HepG2 (cell line): ENCODE data around the gene ARL3. TPM values are rescaled to one million over a fixed set of nuclear protein-coding genes. Genes with fewer than 3 reads are reported as not detected.

Experiments used
- AHR ChIP-seq: IDR thresholded peaks from 2 replicates; pipeline ENCODE4 v1.6.1; 2018; ENCODE audit warnings: missing genetic modification reagents, missing compliant biosample characterization
- ARID2 ChIP-seq: sonication (generic); formaldehyde crosslinking; IDR thresholded peaks from 2 replicates; pipeline ENCODE4 v1.8.1; 2022; ENCODE audit warnings: mild to moderate bottlenecking, missing genetic modification reagents, borderline replicate concordance
- ARNT2 ChIP-seq: sonication (generic); formaldehyde crosslinking; IDR thresholded peaks from 2 replicates; pipeline ENCODE4 v1.8.0; 2022; ENCODE audit warnings: mild to moderate bottlenecking, low read depth, missing genetic modification reagents, moderate library complexity
- BCL6 ChIP-seq: IDR thresholded peaks from 2 replicates; pipeline ENCODE4 v1.6.1; 2016; ENCODE audit warnings: missing genetic modification reagents, missing compliant biosample characterization
- MED13 ChIP-seq: sonication (generic); formaldehyde crosslinking; IDR thresholded peaks from 2 replicates; pipeline ENCODE4 v1.5.0; 2020; ENCODE audit warnings: missing genetic modification reagents
- SRSF9 ChIP-seq: fragments of 200-400 bp; formaldehyde crosslinking; IDR thresholded peaks from 2 replicates; pipeline ENCODE4 v1.6.1; 2018; ENCODE audit warnings: borderline replicate concordance, mild to moderate bottlenecking, low read depth, low read length; ENCODE audit not compliant: insufficient read depth, poor library complexity, severe bottlenecking
- ZFP90 ChIP-seq: sonication (generic); formaldehyde crosslinking; IDR thresholded peaks from 2 replicates; pipeline ENCODE4 v1.8.0; 2022; ENCODE audit warnings: missing genetic modification reagents, mild to moderate bottlenecking, inconsistent platforms, borderline replicate concordance
- ZNF101 ChIP-seq: sonication (generic); formaldehyde crosslinking; IDR thresholded peaks from 2 replicates; pipeline ENCODE4 v1.4.0; 2020; ENCODE audit warnings: mild to moderate bottlenecking, low read depth, missing genetic modification reagents, borderline replicate concordance
- ZNF263 ChIP-seq: sonication (generic); formaldehyde crosslinking; IDR thresholded peaks from 2 replicates; pipeline ENCODE4 v1.4.0; 2020; ENCODE audit warnings: missing genetic modification reagents
- ZNF281 ChIP-seq: sonication (generic); formaldehyde crosslinking; IDR thresholded peaks from 2 replicates; pipeline ENCODE4 v1.4.0; 2020; ENCODE audit warnings: missing genetic modification reagents, borderline replicate concordance
- ZNF619 ChIP-seq: sonication (generic); formaldehyde crosslinking; IDR thresholded peaks from 2 replicates; pipeline ENCODE4 v1.4.0; 2020; ENCODE audit warnings: mild to moderate bottlenecking, missing genetic modification reagents
- ZNF687 ChIP-seq: sonication (generic); formaldehyde crosslinking; IDR thresholded peaks from 2 replicates; pipeline ENCODE4 v1.5.1; 2020; ENCODE audit warnings: mild to moderate bottlenecking, missing genetic modification reagents, moderate library complexity
- ZNF841 ChIP-seq: sonication (generic); formaldehyde crosslinking; IDR thresholded peaks from 2 replicates; pipeline ENCODE4 v1.8.1; 2023; ENCODE audit warnings: missing genetic modification reagents, borderline replicate concordance
- polyA plus RNA-seq, 8 experiments: library from polyadenylated mRNA; depleted of rRNA in 3 of 8; stranded (reverse) in 7 of 8; unstranded in 1 of 8; fragments of >200 nt; fragmentation: Illumina TruSeq in 4 of 8; extraction: Trizol in 4 of 8; gene quantifications; 2 replicates each; pipeline versions ENCODE4 v1.2.1 to v1.2.3, GENCODE V29; 2011 to 2016; ENCODE audit warnings: low read depth in 4 of 8, missing spikeins in 1 of 8, mixed read lengths in 1 of 8; ENCODE audit not compliant: insufficient read depth in 1 of 8
- total RNA-seq, 5 experiments: library from RNA; depleted of rRNA; stranded (reverse); fragments of >200 nt; fragmentation: Illumina TruSeq; extraction: Trizol; gene quantifications; 2 replicates each; pipeline ENCODE4 v1.2.3, GENCODE V29; 2016; ENCODE audit warnings: low read depth in 1 of 5
- TF ChIP-seq, protein P1 (sequence below): sonication (generic); formaldehyde crosslinking; IDR thresholded peaks from 2 replicates; pipeline ENCODE4 v1.4.0; 2020; ENCODE audit warnings: missing genetic modification reagents
- TF ChIP-seq, protein P2 (sequence below): IDR thresholded peaks from 2 replicates; pipeline ENCODE4 v1.6.1; 2016; ENCODE audit warnings: low read depth, borderline replicate concordance

Gene ARL3
- total and polyA plus RNA-seq, 2 of the 13 experiments (the other 11 are each of a cell fraction or from before 2014, with no cell fraction given) = 5.2 to 6.6 TPM

DNA sequence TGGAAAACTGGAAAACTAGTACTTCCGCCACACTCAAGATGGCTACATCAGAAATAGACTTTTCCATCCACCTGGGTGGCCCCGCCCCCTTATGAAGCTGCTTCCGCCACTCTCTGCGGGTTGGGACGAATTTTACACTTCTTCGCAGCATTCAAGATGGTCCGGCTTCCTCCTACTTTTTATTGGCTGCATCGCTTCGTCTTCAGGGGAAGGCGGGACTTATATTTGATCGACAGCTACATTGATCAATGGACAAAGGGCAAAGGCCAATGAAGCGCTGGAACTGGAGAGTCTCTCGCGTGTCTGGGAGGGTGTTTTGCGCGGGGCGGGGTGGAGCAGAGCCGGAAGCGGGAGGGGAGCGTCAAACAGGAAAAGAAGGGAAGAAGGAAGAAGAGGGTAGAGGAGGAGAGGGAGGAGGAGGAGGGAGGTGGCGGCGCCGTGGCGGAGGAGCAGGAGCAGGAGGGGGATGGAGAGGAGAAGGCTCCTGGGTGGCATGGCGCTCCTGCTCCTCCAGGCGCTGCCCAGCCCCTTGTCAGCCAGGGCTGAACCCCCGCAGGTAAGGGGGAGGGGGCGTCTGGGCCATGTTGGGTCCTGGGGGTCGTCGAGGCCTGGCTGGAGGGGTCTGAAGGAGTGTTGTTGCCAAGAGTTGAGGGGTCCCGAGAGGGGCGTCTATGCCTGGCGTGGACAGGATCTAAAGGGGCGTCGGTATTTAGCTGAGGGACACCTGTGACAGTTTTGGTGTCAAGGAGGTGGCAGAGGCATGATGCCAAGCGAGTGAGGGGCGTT, 29.6 kb upstream of the ARL3 start, which contains the start of gene WBP1L (continued):
- TF ChIP-seq ARID2 = no peak
- TF ChIP-seq ZNF281 (CRISPR knock-in tag) = peak; percentile 33; the same call in 1 of the 2 replicates
- TF ChIP-seq MED13 = 0 out of 2 replicates have a peak, but pooled peaks have one; percentile 22
- TF ChIP-seq AHR (CRISPR knock-in tag) = no peak; the same call in 1 of the 2 replicates
- no peak for TF ChIP-seq SRSF9
- TF ChIP-seq ZNF619 = no peak
- no peak for TF ChIP-seq ARNT2 (CRISPR knock-in tag)
- TF ChIP-seq ZNF101 (CRISPR knock-in tag) = no peak
- TF ChIP-seq, protein P1, sequence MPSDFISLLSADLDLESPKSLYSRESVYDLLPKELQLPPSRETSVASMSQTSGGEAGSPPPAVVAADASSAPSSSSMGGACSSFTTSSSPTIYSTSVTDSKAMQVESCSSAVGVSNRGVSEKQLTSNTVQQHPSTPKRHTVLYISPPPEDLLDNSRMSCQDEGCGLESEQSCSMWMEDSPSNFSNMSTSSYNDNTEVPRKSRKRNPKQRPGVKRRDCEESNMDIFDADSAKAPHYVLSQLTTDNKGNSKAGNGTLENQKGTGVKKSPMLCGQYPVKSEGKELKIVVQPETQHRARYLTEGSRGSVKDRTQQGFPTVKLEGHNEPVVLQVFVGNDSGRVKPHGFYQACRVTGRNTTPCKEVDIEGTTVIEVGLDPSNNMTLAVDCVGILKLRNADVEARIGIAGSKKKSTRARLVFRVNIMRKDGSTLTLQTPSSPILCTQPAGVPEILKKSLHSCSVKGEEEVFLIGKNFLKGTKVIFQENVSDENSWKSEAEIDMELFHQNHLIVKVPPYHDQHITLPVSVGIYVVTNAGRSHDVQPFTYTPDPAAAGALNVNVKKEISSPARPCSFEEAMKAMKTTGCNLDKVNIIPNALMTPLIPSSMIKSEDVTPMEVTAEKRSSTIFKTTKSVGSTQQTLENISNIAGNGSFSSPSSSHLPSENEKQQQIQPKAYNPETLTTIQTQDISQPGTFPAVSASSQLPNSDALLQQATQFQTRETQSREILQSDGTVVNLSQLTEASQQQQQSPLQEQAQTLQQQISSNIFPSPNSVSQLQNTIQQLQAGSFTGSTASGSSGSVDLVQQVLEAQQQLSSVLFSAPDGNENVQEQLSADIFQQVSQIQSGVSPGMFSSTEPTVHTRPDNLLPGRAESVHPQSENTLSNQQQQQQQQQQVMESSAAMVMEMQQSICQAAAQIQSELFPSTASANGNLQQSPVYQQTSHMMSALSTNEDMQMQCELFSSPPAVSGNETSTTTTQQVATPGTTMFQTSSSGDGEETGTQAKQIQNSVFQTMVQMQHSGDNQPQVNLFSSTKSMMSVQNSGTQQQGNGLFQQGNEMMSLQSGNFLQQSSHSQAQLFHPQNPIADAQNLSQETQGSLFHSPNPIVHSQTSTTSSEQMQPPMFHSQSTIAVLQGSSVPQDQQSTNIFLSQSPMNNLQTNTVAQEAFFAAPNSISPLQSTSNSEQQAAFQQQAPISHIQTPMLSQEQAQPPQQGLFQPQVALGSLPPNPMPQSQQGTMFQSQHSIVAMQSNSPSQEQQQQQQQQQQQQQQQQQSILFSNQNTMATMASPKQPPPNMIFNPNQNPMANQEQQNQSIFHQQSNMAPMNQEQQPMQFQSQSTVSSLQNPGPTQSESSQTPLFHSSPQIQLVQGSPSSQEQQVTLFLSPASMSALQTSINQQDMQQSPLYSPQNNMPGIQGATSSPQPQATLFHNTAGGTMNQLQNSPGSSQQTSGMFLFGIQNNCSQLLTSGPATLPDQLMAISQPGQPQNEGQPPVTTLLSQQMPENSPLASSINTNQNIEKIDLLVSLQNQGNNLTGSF (CRISPR knock-in tag) = no peak
- peak; percentile 90 for TF ChIP-seq ZNF263 (CRISPR knock-in tag)
- 0 out of 2 replicates have a peak, but pooled peaks have one; percentile 30 for TF ChIP-seq ZFP90 (CRISPR knock-in tag)
- no peak for TF ChIP-seq ZNF841 (CRISPR knock-in tag)
- TF ChIP-seq ZNF687 (CRISPR knock-in tag) = peak; percentile 73
- TF ChIP-seq, protein P2, sequence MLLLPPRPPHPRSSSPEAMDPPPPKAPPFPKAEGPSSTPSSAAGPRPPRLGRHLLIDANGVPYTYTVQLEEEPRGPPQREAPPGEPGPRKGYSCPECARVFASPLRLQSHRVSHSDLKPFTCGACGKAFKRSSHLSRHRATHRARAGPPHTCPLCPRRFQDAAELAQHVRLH (CRISPR knock-in tag) = no peak
- 0 out of 2 replicates have a peak, but pooled peaks have one; percentile 13 for TF ChIP-seq BCL6 (CRISPR knock-in tag)
